Thymus (tissue), 11 donors: Measurements from ENCODE around the gene TMEM178A. TPM values are rescaled to one million over a fixed set of nuclear protein-coding genes. Genes with fewer than 3 reads are reported as not detected.

ENCODE experiments used
- DNase-seq, 9 donors: peaks; one replicate each; pipeline ENCODE4 v3.0.0-alpha.2; 2013; ENCODE audit warnings: low spot score in 9 of 9, low read depth in 6 of 9, missing footprints in 1 of 9
- H3K27ac ChIP-seq, 2 donors: one replicate each; pipeline ENCODE4 v1.5.1; 2013; ENCODE audit warnings: control low read depth in 1 of 2, low read depth in 1 of 2, low read length in 1 of 2, mild to moderate bottlenecking in 1 of 2, moderate library complexity in 1 of 2
- H3K27me3 ChIP-seq, 2 donors: one replicate each; pipeline ENCODE4 v1.5.1; 2013; ENCODE audit warnings: low read length in 1 of 2; ENCODE audit not compliant: control insufficient read depth in 2 of 2, insufficient read depth in 1 of 2
- H3K36me3 ChIP-seq, 2 donors: one replicate each; pipeline ENCODE4 v1.5.1; 2013; ENCODE audit warnings: low read length in 1 of 2, mild to moderate bottlenecking in 1 of 2, moderate library complexity in 1 of 2; ENCODE audit not compliant: control insufficient read depth in 2 of 2, insufficient read depth in 2 of 2
- H3K4me1 ChIP-seq, 2 donors: one replicate each; pipeline ENCODE4 v1.5.1; 2013; ENCODE audit warnings: low read length in 2 of 2; ENCODE audit not compliant: control insufficient read depth in 2 of 2, insufficient read depth in 2 of 2
- H3K4me3 ChIP-seq, 2 donors: one replicate each; pipeline ENCODE4 v1.5.1; 2013; ENCODE audit warnings: low read length in 2 of 2, control low read depth in 1 of 2, mild to moderate bottlenecking in 1 of 2
- H3K9me3 ChIP-seq, 2 donors: one replicate each; pipeline ENCODE4 v1.5.1; 2013; ENCODE audit warnings: low read length in 1 of 2, mild to moderate bottlenecking in 1 of 2; ENCODE audit not compliant: control insufficient read depth in 2 of 2, insufficient read depth in 1 of 2
- WGBS: extraction: QIAGEN DNeasy Blood & Tissue Kit; methylation state at CpG from one replicate; pipeline ENCODE4 v1.1.7; 2013; 5-methylcytosine and 5-hydroxymethylcytosine counted together
- polyA plus RNA-seq: library from polyadenylated mRNA; stranded (reverse); fragments of 200-250 nt; gene quantifications from one replicate; pipeline ENCODE4 v1.2.3, GENCODE V29; 2013
- total RNA-seq: library from RNA; stranded (reverse); fragments of 120-200 nt; gene quantifications from one replicate; pipeline ENCODE4 v1.2.4, GENCODE V29; 2013
- donor health status: healthy.

Gene TMEM178A
- total and polyA plus RNA-seq, 2 donors, result 0.66 to 5.5 TPM

GRCh38 chr2:39696838-39697237 lies 31.1 kb downstream of the TMEM178A start:
- Histone ChIP-seq H3K4me3 (no peak overlapping the region), H3K9me3 (no peaks in the 10 kb centered on the region), H3K27ac (no peak overlapping the region), H3K4me1 (no peaks in the 10 kb centered on the region), H3K36me3 (no peaks in the 10 kb centered on the region), H3K27me3 (no peaks in the 10 kb centered on the region)
- no peak for DNase-seq
- 92% methylated on average over 1 of the region's 1 CpG for WGBS

- Histone ChIP-seq H3K36me3 (no peaks in the 10 kb centered on the region), H3K4me1 (no peaks in the 10 kb centered on the region), H3K9me3 (no peaks in the 10 kb centered on the region), H3K27me3 (no peaks in the 10 kb centered on the region), H3K27ac (no peak overlapping the region), H3K4me3 (no peak overlapping the region)
- DNase-seq, result no peak
- WGBS, result 91% methylated on average over 2 of the region's 2 CpGs
These were observed 31.7 kb downstream of the TMEM178A start for GRCh38 chr2:39697454-39697853.

GRCh38 chr2:39701137-39701536 lies 35.4 kb downstream of the TMEM178A start:
- no peaks in the 10 kb centered on the region for H3K9me3 ChIP-seq
- H3K4me3 ChIP-seq, result no peak overlapping the region
- no peak overlapping the region for H3K27ac ChIP-seq
- no peaks in the 10 kb centered on the region for H3K4me1 ChIP-seq
- no peaks in the 10 kb centered on the region for H3K27me3 ChIP-seq
- DNase-seq, result no peak
- 96% methylated on average over 1 of the region's 1 CpG for WGBS
- H3K36me3 ChIP-seq, result no peaks in the 10 kb centered on the region

- H3K27me3 ChIP-seq, result no peaks in the 10 kb centered on the region
- no peak overlapping the region for H3K27ac ChIP-seq
- H3K4me3 ChIP-seq, result no peak overlapping the region
- no peaks in the 10 kb centered on the region for H3K4me1 ChIP-seq
- no peaks in the 10 kb centered on the region for H3K9me3 ChIP-seq
- no peak for DNase-seq
- 96% methylated on average over 3 of the region's 3 CpGs for WGBS
- no peaks in the 10 kb centered on the region for H3K36me3 ChIP-seq
These were observed 37.6 kb downstream of the TMEM178A start for GRCh38 chr2:39703181-39703872.

GRCh38 chr2:39704540-39704939 lies 38.8 kb downstream of the TMEM178A start:
- no peak overlapping the region for H3K4me3 ChIP-seq
- H3K9me3 ChIP-seq, result no peaks in the 10 kb centered on the region
- H3K4me1 ChIP-seq, result no peaks in the 10 kb centered on the region
- no peak overlapping the region for H3K27ac ChIP-seq
- WGBS, result 95% methylated on average over 3 of the region's 3 CpGs
- H3K27me3 ChIP-seq, result no peaks in the 10 kb centered on the region
- no peaks in the 10 kb centered on the region for H3K36me3 ChIP-seq
- no peak for DNase-seq

- no peaks in the 10 kb centered on the region for H3K9me3 ChIP-seq
These were observed 39.9 kb downstream of the TMEM178A start for GRCh38 chr2:39705638-39706037.

GRCh38 chr2:39706312-39706711 lies 40.6 kb downstream of the TMEM178A start:
- no peak for DNase-seq
- H3K36me3 ChIP-seq, result no peaks in the 10 kb centered on the region
- H3K27me3 ChIP-seq, result no peaks in the 10 kb centered on the region
- H3K4me3 ChIP-seq, result no peak overlapping the region
- H3K27ac ChIP-seq, result no peak overlapping the region
- WGBS, result 64% methylated on average over 1 of the region's 1 CpG
- no peaks in the 10 kb centered on the region for H3K4me1 ChIP-seq
- H3K9me3 ChIP-seq, result no peaks in the 10 kb centered on the region

More at GRCh38 chr2:39705638-39706037, 39.9 kb downstream of the TMEM178A start:
- no peak for DNase-seq
- Histone ChIP-seq H3K27me3 (no peaks in the 10 kb centered on the region), H3K4me3 (no peak overlapping the region), H3K27ac (no peak overlapping the region), H3K36me3 (no peaks in the 10 kb centered on the region), H3K4me1 (no peaks in the 10 kb centered on the region)
- 90% methylated on average over 4 of the region's 4 CpGs for WGBS

GRCh38 chr2:39706945-39707344 lies 41.2 kb downstream of the TMEM178A start:
- Histone ChIP-seq H3K27me3 (no peaks in the 10 kb centered on the region), H3K4me1 (no peaks in the 10 kb centered on the region), H3K27ac (no peak overlapping the region), H3K9me3 (no peaks in the 10 kb centered on the region), H3K36me3 (no peaks in the 10 kb centered on the region), H3K4me3 (no peak overlapping the region)
- WGBS, result 97% methylated on average over 8 of the region's 8 CpGs
- DNase-seq, result no peak

- H3K36me3 ChIP-seq, result no peaks in the 10 kb centered on the region
- H3K4me1 ChIP-seq, result no peaks in the 10 kb centered on the region
- 99% methylated on average over 9 of the region's 9 CpGs for WGBS
- no peak overlapping the region for H3K27ac ChIP-seq
- no peaks in the 10 kb centered on the region for H3K9me3 ChIP-seq
- H3K4me3 ChIP-seq, result no peak overlapping the region
- H3K27me3 ChIP-seq, result no peaks in the 10 kb centered on the region
- no peak for DNase-seq
These were observed 42.3 kb downstream of the TMEM178A start for GRCh38 chr2:39708003-39708402.
